Measurements from ENCODE around the gene TPSB2.

DNA sequence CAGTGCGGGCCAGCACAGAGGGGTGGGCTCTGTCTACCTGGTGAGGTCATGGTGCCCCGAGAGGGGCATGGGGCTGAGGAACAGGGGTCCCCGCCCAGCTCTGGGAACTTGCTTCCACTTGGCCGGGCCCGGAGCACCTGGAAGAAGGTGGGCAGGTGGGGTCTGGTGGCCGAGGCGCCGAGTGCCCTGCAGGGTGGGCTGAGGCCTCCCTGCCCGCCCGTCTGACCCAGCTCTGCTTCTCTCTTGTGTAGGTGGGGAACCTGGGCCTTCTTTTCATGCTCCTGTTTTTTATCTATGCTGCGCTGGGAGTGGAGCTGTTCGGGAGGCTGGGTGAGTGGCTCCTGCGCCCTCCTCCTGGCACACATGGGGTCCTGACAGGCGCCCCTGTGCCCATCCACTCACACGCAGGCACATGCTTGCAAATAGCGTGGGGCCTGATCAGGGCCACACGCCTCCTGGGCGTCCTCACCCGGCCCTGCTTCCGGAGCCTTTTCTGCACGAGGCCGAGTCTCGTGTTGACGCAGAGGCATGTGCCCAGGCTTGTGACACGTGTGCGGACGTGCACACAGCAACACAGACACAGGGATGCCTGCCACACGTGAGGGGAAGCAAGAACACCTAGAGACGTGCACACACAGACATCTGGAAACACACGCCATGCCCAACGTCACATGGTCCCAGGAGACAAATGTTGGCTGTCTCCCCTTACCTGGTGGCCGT lies 13.1 kb downstream of the TPSB2 start:
- TF ChIP-seq, protein P1, sequence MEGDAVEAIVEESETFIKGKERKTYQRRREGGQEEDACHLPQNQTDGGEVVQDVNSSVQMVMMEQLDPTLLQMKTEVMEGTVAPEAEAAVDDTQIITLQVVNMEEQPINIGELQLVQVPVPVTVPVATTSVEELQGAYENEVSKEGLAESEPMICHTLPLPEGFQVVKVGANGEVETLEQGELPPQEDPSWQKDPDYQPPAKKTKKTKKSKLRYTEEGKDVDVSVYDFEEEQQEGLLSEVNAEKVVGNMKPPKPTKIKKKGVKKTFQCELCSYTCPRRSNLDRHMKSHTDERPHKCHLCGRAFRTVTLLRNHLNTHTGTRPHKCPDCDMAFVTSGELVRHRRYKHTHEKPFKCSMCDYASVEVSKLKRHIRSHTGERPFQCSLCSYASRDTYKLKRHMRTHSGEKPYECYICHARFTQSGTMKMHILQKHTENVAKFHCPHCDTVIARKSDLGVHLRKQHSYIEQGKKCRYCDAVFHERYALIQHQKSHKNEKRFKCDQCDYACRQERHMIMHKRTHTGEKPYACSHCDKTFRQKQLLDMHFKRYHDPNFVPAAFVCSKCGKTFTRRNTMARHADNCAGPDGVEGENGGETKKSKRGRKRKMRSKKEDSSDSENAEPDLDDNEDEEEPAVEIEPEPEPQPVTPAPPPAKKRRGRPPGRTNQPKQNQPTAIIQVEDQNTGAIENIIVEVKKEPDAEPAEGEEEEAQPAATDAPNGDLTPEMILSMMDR (IDR thresholded peaks at IDR 0.05), result no peak
- no peak for TF ChIP-seq POLR2A (IDR thresholded peaks at IDR 0.05)

All from right lobe of liver (tissue), 4 donors.